ENCODE results near the gene SGMS1.

SGMS1 gene

GRCh38 chr10:50531388-50532077 lies 92.2 kb downstream of the SGMS1 start:
- no peak for DNase-seq

GRCh38 chr10:50529660-50530059 lies 94.1 kb downstream of the SGMS1 start:
- no peak for DNase-seq

GRCh38 chr10:50528206-50528605 lies 95.5 kb downstream of the SGMS1 start:
- no peak for DNase-seq

GRCh38 chr10:50527442-50528043 lies 96.2 kb downstream of the SGMS1 start:
- no peak for DNase-seq

- DNase-seq, result no peak
Observed at GRCh38 chr10:50526185-50526584, 97.6 kb downstream of the SGMS1 start.

- DNase-seq, result no peak
Observed at GRCh38 chr10:50523357-50523756, 100.4 kb downstream of the SGMS1 start.

- DNase-seq, result no peak
Observed at GRCh38 chr10:50522908-50523307, 100.8 kb downstream of the SGMS1 start.

GRCh38 chr10:50520115-50520514 lies 103.6 kb downstream of the SGMS1 start:
- no peak for DNase-seq

- no peak for DNase-seq
Observed at GRCh38 chr10:50517626-50518025, 106.1 kb downstream of the SGMS1 start.

- no peak for DNase-seq
Observed at GRCh38 chr10:50516171-50516570, 107.6 kb downstream of the SGMS1 start.

GRCh38 chr10:50515420-50515819 lies 108.3 kb downstream of the SGMS1 start:
- DNase-seq, result no peak

- DNase-seq, result no peak
Observed at GRCh38 chr10:50514995-50515394, 108.8 kb downstream of the SGMS1 start.

- no peak for DNase-seq
Observed at GRCh38 chr10:50513956-50514355, 109.8 kb downstream of the SGMS1 start.

- DNase-seq, result no peak
Observed at GRCh38 chr10:50512743-50513416, 110.9 kb downstream of the SGMS1 start.

GRCh38 chr10:50512214-50512595 lies 111.6 kb downstream of the SGMS1 start:
- DNase-seq, result no peak

- no peak for DNase-seq
Observed at GRCh38 chr10:50511492-50512213, 112.1 kb downstream of the SGMS1 start.

- no peak for DNase-seq
Observed at GRCh38 chr10:50510517-50511473, 113.0 kb downstream of the SGMS1 start.

- no peak for DNase-seq
Observed at GRCh38 chr10:50508315-50509051, 115.3 kb downstream of the SGMS1 start.

GRCh38 chr10:50506861-50507573 lies 116.7 kb downstream of the SGMS1 start:
- DNase-seq, result no peak

GRCh38 chr10:50504389-50504788 lies 119.4 kb downstream of the SGMS1 start:
- no peak for DNase-seq

All from right hindlimb (tissue), 1 donor.